Skeletal muscle cell (primary cell): Measurements from ENCODE around the gene GTSE1.
"Not testable (repeated sequence)": the region's sequence is repeated elsewhere in the genome, so short reads cannot be mapped to it uniquely, and the experiment has no call there.

Experiments
- DNase-seq: peaks from one replicate; pipeline ENCODE4 v3.0.0-alpha.2; 2010; ENCODE audit warnings: low read depth
- H3K4me3 ChIP-seq: 2 replicates; pipeline ENCODE4 v1.5.1; 2011; ENCODE audit warnings: low read depth, mild to moderate bottlenecking, control low read depth, low read length, moderate library complexity

The GTSE1 gene

DNA sequence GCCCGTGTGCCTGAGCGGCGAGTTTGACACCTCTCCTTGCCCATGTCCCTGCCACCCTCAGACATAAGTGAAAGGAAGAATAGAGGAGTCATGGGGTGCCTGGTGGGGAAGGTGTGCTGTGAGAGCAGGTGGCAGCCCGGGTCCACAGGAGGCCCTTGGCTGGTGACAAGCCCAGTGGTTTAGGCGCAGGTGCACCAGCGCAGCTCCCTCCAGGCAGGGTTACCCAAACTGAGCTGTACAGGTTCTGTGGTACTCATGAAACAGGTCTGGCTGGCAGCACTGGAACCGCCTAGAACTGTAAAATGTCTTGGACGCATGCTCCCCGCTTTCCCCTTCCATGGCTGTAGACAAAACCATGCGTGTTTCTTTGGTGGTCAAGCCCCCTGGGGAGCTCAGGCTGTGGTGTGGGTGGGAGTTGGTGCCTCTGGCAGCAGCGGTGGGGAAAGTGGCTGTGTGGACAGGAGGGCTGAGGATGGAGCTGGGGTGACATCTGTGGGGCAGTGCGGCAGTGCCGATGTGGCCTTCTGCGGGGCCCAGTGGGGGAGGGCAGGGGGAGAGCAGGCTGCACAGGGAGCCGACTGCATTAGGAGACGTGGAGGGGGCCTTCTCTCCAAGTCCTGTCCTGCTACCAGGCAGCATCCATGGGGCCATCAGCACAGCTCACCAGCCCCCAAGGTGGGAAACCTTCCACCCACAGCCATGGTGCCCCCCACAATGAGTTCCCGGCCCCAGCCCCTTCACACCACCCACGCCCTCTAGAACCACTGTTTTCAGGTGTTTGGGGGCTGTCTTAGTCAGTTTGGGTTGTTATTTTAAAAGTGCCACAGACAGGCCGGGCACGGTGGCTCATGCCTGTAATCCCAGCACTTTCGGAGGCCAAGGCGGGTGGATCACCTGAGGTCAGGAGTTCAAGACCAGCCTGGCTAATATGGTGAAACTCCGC, 5.6 kb upstream of the GTSE1 start:
- H3K4me3 ChIP-seq: no peak overlapping the region
- DNase-seq: no peak

DNA sequence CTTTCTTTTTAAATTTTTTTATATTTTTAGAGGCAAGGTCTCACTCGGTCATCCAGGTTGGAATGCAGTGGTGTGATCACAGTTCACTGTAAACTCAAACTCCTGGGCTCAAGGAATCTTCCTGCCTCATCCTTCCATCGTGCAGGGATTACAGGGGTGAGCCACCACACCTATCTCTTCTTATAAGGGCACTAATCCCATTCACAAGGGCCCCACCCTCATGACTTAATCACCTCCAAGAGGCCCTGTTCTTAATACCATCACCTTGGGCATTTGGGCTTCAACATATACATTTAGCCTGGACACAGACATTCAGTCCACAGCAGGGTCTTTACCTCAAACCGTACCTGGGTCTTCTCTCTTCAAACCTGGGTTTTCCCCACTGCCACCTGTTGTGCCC, 4.5 kb upstream of the GTSE1 start:
- DNase-seq: no peak
- no peak overlapping the region for H3K4me3 ChIP-seq

DNA sequence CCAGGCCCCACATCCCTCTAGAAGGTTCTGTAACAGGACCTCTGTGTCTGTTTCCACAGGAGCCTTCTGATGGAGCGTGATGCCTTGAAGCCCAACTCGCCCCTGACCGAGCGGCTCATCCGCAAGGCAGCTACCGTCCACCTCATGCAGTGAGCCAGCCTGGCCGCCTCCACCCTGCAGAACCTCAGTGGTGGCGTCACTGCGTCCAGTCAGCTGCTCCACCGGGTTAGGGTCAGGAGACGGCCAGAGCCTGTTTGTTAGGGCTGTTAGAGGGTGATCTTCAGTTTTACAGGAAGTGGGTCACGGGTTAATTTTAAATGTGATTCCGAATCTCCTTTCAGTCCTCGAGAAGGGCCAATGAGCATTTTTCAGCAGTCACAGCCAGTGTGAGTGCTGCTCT, 3.9 kb upstream of the GTSE1 start:
- H3K4me3 ChIP-seq: no peak overlapping the region
- no peak for DNase-seq

DNA sequence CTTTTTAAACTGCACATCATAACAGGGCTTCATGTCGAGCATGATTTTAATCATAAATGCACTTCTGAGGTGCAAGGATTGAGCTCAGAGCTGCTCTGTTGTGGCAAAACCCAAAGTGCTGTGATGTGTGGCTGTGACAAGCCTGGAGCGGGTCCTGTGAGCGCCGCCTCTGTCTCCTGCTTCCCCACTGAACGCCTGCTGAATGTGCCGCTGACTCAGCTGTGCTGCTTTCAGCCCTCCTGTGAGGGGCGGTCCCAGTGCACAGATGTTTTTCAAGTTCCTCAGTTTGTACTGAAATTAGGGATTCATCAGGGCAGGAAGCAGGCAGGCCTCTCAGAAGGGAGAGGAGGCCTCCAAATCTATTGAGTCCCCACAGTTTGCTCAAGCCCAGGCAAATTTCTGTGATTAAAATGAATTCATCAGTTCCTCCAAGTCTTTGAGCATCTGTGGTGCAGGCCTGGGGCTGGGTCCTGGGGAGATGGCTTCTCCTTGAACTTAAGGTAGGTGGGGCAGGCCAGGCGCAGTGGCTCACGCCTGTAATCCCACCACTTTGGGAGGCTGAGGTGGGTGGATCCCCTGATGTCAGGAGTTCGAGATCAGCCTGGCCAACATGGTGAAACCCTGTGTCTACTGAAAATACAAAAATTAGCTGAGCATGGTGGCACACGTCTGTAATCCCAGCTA, 3.0 kb upstream of the GTSE1 start:
- no peak overlapping the region for H3K4me3 ChIP-seq

DNA sequence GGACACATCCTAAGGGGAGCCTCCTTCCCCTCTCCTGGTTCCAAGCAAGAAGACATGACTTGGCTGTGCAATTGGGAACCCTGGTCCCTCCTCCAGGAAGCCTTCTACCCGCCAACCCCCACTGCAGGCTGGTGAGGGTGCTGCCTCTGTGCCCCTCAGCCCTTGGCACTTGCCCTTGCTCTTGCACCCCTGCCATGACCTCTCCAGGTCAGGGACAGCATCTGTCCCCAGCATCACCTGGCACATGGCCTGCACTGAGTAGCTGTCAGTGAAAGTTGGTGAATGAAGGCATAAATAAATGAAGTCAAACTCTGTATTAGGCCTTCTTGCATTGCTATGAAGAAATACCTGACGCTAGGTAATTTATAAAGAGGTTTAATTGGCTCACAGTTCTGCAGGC, 1.9 kb upstream of the GTSE1 start:
- no peak for DNase-seq
- no peak overlapping the region for H3K4me3 ChIP-seq

More for the DNA sequence above, 3.0 kb upstream of the GTSE1 start:
- no peak for DNase-seq

DNA sequence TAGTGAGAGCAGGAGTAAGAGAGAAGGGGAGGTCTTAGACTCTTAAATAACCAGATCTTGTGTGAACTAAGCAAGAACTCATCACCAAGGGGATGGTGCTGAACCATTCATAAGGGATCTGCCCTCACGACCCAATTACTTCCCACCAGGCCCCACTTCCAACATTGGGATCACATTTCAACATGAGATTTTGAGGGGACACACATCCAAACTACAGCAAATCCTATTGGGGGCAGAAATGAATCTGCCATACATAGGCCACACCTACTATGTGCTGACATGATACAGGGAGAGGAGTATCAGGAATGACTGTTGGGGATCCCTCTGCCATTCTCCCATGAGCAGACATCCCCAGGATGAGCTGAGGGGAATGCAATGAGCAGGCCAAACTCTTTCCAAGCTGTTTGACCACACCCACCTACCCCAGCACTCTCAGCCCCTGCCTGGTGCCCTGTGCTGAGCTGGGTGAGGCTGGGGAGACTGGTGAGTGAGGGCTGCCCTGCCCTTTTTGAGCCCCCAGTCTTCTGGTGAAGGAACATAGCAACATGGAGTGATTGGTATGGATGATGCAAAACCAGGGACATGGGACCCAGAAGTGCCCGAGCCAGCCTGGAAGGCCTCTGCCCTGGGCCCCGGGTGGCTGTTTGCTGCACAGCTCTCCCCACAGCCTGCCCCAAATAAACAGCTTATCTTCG, 1.2 kb upstream of the GTSE1 start:
- no peak for DNase-seq
- H3K4me3 ChIP-seq: peak overlapping the region; percentile 85

DNA sequence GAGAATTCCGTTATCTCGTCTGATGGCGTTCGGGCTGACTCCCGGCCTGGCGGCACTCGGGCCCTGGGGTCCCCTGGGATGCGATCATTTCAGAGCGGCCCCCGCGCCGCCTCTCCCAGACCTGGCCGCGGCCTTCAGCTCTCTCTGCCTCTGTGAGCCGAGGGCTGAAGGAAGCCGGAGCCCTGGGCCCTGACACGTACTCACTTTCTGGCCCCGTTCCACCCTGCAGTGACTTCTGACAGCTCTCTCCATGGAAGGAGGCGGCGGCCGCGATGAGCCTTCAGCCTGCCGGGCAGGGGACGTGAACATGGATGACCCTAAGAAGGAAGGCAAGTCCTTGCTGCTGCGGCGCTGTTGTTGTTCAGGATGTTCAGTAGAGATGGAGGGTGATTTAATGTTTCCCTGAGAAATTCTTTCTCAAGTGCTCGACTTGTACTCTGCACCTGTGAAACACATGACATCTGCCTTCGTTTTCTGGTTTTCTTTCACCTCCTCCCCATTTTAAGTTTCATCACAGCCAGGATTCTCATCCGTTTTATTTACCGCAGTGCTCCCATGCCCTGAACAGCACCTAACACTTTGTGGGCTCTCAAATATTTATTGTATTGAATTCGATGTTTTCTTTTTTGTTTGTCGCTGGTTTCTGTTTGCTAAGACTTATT, 612 bp downstream of the GTSE1 start:
- H3K4me3 ChIP-seq: peak overlapping the region; percentile 85
- DNase-seq: no peak

GRCh38 chr22:46299101-46299500, 2.4 kb downstream of the GTSE1 start:
- DNase-seq: no peak
- no peak overlapping the region for H3K4me3 ChIP-seq

DNA sequence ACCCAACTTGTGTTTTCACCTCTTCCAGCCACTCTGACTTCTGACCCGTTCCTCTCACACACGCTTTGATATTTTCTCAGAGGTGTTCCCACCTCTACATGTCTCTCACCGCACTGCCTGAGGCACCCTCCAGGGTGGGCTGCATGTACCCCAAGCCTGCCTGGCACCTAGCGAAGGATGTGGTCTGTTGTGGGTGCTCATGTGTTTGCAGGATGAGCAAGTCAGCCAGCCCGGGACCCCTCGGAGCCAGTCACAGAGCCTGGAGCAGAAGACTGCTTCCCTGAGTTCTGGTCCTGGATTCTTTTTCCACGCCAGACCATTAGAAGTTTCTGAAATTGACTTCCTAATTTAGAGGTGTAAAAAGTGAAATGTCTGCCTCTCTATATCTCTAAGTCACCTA, 3.8 kb downstream of the GTSE1 start:
- no peak for DNase-seq
- H3K4me3 ChIP-seq: no peak overlapping the region

- DNase-seq: no peak
- H3K4me3 ChIP-seq: no peak overlapping the region
Measured at GRCh38 chr22:46303347-46303965, 6.8 kb downstream of the GTSE1 start.

GRCh38 chr22:46308283-46308988, 11.8 kb downstream of the GTSE1 start:
- no peak overlapping the region for H3K4me3 ChIP-seq
- no peak for DNase-seq

DNA sequence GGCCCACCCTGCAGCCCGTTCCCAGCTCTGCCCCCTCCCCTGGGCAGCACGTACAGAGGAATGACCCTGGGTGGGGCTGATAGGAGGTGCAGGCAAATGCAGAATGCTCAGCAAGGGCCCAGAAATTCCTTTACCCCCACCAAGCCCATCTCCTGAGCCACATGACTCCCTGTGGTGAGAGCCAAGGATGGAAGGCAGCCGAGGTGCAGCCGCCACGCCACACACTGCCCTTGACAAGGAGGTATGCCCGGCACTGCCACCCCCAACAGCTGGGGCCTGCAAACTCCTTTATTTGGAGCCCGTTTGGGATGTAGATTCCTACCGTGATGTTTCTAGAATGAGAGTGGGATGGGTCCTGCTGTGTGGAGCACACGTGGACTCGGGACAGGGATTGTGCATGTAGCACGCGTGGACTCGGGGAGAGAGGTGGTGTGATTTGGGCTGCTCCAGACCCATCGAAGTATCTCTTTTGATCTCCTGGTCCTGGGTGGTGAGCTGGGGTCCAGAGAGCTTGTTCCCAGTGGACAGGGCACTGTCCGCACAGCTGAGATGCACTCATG, 12.9 kb downstream of the GTSE1 start:
- no peak overlapping the region for H3K4me3 ChIP-seq
- DNase-seq: no peak

DNA sequence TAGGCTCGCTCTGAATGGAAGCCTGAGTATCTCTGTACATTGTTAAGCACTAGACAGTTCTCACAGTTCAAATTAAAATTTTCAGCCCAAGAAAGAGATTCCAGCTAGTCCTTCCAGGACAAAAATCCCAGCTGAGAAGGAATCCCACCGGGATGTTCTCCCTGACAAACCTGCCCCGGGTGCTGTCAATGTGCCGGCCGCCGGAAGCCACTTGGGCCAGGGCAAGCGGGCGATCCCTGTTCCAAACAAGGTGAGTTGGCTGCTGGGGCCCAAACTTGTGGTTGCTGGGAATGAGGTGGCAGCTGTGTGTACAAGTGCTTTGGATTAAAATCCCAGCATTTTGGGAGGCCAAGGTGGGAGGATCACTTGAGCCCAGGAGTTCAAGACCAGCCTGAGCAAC, 15.4 kb downstream of the GTSE1 start:
- no peak for DNase-seq
- H3K4me3 ChIP-seq: no peak overlapping the region

DNA sequence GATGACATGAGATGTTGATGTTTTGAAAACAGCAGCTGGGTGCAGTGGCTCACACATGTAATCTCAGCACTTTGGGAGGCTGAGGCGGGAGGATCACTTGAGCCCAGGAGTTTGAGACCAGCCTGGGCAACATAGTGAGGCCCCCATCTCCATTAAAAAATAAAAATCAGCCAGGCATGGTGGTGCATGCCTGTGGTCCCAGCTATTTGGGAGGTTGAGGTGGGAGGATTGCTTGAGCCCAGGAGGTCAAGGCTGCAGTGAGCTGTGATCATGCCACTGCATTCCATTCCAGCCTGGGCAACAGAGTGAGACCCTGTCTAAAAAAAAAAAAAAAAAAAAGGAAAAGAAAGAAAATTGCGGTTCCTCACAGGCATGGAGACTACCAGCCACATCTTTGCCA, 16.2 kb downstream of the GTSE1 start:
- DNase-seq, H3K4me3 ChIP-seq: not testable (repeated sequence)

GRCh38 chr22:46315976-46316375, 19.3 kb downstream of the GTSE1 start:
- H3K4me3 ChIP-seq: no peak overlapping the region
- DNase-seq: no peak

- DNase-seq: no peak
Measured at GRCh38 chr22:46317646-46318045, 21.0 kb downstream of the GTSE1 start.

GRCh38 chr22:46318576-46318975, 21.9 kb downstream of the GTSE1 start:
- DNase-seq: no peak
- no peak overlapping the region for H3K4me3 ChIP-seq

More at GRCh38 chr22:46317646-46318045, 21.0 kb downstream of the GTSE1 start:
- H3K4me3 ChIP-seq: no peak overlapping the region

GRCh38 chr22:46319319-46319718, 22.6 kb downstream of the GTSE1 start:
- no peak overlapping the region for H3K4me3 ChIP-seq
- no peak for DNase-seq
